Duodenal mucosa (tissue), 2 donors: ENCODE measurements around the gene SIN3B.

Experiments used
- H3K27ac ChIP-seq: one replicate; pipeline ENCODE4 v1.7.0; 2013; ENCODE audit warnings: low read depth, low read length
- H3K27me3 ChIP-seq, 2 donors: one replicate each; pipeline ENCODE4 v1.7.0; 2013; ENCODE audit warnings: low read length in 2 of 2, control low read depth in 1 of 2; ENCODE audit not compliant: insufficient read depth in 2 of 2, control insufficient read depth in 1 of 2
- H3K36me3 ChIP-seq, 2 donors: one replicate each; pipeline ENCODE4 v1.7.0; 2013; ENCODE audit warnings: low read length in 2 of 2, control low read depth in 1 of 2; ENCODE audit not compliant: insufficient read depth in 2 of 2, control insufficient read depth in 1 of 2
- H3K4me1 ChIP-seq, 2 donors: one replicate each; pipeline ENCODE4 v1.7.0; 2013; ENCODE audit warnings: low read length in 2 of 2, control low read depth in 1 of 2; ENCODE audit not compliant: insufficient read depth in 2 of 2, control insufficient read depth in 1 of 2
- H3K4me3 ChIP-seq, 2 donors: one replicate each; pipeline ENCODE4 v1.7.0; 2013; ENCODE audit warnings: low read length in 2 of 2, low read depth in 1 of 2
- H3K9ac ChIP-seq, 2 donors: one replicate each; pipeline ENCODE4 v1.7.0; 2013; ENCODE audit warnings: low read length in 2 of 2, low read depth in 1 of 2
- H3K9me3 ChIP-seq, 2 donors: one replicate each; pipeline ENCODE4 v1.7.0; 2013; ENCODE audit warnings: low read length in 2 of 2, control low read depth in 1 of 2; ENCODE audit not compliant: control insufficient read depth in 1 of 2

The SIN3B gene, protein sequence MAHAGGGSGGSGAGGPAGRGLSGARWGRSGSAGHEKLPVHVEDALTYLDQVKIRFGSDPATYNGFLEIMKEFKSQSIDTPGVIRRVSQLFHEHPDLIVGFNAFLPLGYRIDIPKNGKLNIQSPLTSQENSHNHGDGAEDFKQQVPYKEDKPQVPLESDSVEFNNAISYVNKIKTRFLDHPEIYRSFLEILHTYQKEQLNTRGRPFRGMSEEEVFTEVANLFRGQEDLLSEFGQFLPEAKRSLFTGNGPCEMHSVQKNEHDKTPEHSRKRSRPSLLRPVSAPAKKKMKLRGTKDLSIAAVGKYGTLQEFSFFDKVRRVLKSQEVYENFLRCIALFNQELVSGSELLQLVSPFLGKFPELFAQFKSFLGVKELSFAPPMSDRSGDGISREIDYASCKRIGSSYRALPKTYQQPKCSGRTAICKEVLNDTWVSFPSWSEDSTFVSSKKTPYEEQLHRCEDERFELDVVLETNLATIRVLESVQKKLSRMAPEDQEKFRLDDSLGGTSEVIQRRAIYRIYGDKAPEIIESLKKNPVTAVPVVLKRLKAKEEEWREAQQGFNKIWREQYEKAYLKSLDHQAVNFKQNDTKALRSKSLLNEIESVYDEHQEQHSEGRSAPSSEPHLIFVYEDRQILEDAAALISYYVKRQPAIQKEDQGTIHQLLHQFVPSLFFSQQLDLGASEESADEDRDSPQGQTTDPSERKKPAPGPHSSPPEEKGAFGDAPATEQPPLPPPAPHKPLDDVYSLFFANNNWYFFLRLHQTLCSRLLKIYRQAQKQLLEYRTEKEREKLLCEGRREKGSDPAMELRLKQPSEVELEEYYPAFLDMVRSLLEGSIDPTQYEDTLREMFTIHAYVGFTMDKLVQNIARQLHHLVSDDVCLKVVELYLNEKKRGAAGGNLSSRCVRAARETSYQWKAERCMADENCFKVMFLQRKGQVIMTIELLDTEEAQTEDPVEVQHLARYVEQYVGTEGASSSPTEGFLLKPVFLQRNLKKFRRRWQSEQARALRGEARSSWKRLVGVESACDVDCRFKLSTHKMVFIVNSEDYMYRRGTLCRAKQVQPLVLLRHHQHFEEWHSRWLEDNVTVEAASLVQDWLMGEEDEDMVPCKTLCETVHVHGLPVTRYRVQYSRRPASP

DNA sequence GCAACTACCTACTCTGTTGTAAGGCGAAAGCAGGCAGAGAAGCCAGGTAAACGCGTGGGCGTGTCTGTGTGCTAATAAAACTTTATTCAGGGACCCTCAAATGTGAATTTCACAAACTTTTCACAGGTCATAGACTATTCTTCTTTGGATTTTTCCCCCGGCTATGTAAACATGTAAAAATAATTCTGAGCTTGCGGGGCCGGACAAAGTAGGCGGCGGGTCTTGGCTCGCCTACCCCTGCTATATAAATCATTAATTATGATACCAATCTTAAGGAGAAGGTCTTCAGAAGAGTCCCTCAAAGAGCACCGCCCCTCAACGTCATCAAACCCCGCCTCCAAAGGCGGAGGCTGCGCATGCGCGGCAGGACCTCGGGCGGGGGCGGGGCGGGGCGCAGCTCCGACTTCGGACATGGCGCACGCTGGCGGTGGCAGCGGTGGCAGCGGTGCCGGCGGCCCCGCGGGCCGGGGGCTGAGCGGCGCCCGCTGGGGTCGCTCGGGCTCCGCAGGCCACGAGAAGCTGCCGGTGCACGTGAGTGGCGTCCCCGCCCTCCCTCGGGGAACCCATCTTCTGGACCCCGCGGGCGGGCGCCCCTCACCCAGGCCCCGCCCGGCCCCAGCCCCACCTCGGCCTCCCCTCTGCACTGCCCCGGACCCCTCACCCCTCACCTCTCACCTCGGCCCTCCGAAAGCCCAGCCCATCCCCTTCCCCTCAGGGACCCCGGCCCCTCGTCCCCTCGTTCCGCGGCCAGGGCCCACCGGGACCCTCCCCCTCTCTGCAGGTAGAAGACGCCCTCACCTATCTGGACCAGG, at the start of gene SIN3B:
Gene SIN3B, plus strand, starts transcription at position 389 of the 812 bp plus-strand sequence. Its CDS starts 23 bp downstream, at position 412.
- peaks cover 11 to 23% of the 10 kb centered on the region in 2 donors for H3K36me3 ChIP-seq
- H3K27me3 ChIP-seq: no peaks in the 10 kb centered on the region
- H3K27ac ChIP-seq: no peak within 1 kb of the TSS
- H3K9ac ChIP-seq: peak within 1 kb of the TSS; percentile 58 to 85
- no peaks in the 10 kb centered on the region for H3K9me3 ChIP-seq
- peak within 1 kb of the TSS; percentile 67 to 80 for H3K4me3 ChIP-seq
- peaks cover 10 to 19% of the 10 kb centered on the region in 2 donors for H3K4me1 ChIP-seq

DNA sequence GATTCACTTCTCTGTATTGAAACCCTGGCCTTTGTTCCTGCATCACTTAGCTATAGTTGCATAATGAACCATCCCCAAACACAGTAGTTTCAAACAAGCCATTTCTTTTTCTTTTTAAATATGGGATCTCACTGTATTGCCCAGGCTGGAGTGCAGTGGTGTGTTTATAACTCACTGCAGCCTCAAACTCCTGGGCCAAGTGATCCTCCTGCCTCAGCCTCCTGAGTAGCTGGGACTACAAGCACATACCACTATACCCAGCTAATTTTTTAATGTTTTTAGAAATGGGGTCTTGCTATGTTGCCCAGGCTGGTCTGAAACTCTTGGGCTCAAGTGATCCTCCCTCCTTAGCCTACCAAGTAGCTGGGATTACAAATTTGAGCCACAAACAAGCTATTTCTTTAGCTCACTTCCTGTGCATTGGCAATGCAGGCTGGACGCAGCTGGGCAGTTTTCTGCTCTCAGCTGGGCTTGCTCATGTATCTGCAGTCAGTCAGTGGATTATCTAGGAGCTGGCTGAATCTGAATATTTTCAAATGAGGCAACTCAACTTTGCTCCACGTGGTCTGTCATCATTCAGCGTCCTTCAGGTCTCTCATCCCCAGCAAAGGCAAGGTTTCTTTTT, 49.5 kb upstream of the SIN3B start:
- H3K27me3 ChIP-seq: no peaks in the 10 kb centered on the region
- H3K9me3 ChIP-seq: no peaks in the 10 kb centered on the region
- H3K27ac ChIP-seq: no peak overlapping the region
- H3K4me1 ChIP-seq: no peaks in the 10 kb centered on the region
- no peak overlapping the region for H3K9ac ChIP-seq
- no peaks in the 10 kb centered on the region for H3K36me3 ChIP-seq
- H3K4me3 ChIP-seq: no peak overlapping the region

DNA sequence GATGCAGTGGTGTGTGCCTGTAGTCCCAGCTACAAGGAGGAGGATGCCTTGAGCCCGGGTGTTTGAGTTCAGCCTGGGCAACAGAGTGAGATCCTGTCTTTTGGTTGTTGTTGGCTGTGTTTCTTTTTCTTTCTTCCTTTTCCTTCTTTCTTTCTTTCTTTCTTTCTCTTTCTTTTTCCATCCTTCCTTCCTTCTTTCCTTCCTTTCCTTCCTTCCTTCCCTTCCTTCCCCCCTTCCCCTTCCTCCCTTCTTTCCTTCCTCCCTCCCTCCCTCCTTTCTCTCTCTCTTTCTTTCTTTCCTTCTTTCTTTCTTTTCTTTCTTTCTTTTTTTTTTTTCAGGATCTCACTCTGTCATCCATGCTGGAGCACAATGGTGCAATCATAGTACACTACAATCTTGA, 46.5 kb upstream of the SIN3B start:
- Histone ChIP-seq H3K27ac (no peak overlapping the region), H3K9ac (no peak overlapping the region), H3K4me3 (no peak overlapping the region), H3K9me3 (no peaks in the 10 kb centered on the region), H3K36me3 (no peaks in the 10 kb centered on the region), H3K27me3 (no peaks in the 10 kb centered on the region), H3K4me1 (no peaks in the 10 kb centered on the region)

DNA sequence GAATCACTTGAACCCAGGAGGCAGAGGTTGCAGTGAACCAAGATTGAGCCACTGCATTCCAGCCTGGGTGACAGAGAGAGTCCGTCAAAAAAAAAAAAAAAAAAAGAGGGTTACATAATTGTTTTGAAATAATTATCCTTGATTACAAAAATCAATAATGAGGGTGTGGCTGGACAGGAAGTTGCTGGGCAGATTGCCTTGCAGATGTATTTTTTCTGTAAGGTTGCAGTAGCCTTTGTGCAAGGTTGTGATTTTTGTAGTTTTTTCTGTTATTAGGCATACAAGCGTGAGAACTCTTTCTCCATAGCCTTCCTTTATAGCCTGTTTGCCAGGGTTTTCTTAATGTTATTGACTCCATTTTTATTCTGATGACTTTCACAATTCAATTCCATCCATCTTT, 40.7 kb upstream of the SIN3B start:
- Histone ChIP-seq H3K9me3 (peaks cover 12 to 13% of the 10 kb centered on the region in 2 donors), H3K4me3 (no peak overlapping the region), H3K27me3 (no peaks in the 10 kb centered on the region), H3K27ac (no peak overlapping the region), H3K36me3 (no peaks in the 10 kb centered on the region), H3K9ac (no peak overlapping the region), H3K4me1 (no peaks in the 10 kb centered on the region)

DNA sequence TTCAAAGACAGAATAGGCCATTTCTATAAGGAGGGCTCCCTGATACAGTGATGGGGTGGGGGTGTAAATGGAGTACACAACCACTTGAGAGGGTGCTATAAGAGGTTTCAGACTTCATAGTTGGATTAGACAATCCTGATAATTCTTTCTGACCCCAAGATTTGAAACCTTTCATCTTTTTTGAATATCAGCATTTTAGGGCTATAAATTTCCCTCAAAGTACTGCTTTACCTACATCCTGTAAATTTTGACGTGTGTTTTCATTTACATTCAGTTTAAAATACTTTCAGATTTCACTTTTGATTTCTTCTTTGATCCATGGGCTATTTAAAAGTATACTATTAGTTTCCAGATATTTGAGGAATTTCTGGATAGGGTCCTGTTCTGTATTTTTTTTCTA, 40.0 kb upstream of the SIN3B start:
- H3K4me1 ChIP-seq: no peaks in the 10 kb centered on the region
- H3K9ac ChIP-seq: no peak overlapping the region
- no peak overlapping the region for H3K27ac ChIP-seq
- H3K4me3 ChIP-seq: no peak overlapping the region
- no peaks in the 10 kb centered on the region for H3K27me3 ChIP-seq
- H3K9me3 ChIP-seq: peaks cover 12 to 13% of the 10 kb centered on the region in 2 donors
- no peaks in the 10 kb centered on the region for H3K36me3 ChIP-seq

DNA sequence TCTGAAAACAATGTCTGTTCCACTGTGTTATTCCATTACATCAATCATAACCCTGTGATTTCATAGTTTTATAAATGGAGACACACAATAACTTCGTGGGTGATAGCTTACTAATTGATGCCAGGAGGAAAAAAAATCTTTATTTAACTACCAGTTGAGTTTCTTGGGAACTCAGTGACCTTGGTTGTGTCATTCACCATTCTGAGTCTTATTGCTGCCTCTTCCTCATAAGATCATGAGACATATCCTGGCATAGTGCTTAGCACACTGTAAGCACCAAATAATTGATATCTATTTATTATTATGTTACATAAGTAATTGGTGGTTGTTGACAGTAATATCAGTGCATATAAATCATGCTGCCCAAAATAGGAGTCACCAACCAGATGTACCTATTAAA, 39.1 kb upstream of the SIN3B start:
- no peaks in the 10 kb centered on the region for H3K4me1 ChIP-seq
- no peak overlapping the region for H3K4me3 ChIP-seq
- H3K9me3 ChIP-seq: peaks cover 12 to 13% of the 10 kb centered on the region in 2 donors
- no peak overlapping the region for H3K27ac ChIP-seq
- H3K9ac ChIP-seq: no peak overlapping the region
- H3K36me3 ChIP-seq: no peaks in the 10 kb centered on the region
- no peaks in the 10 kb centered on the region for H3K27me3 ChIP-seq

DNA sequence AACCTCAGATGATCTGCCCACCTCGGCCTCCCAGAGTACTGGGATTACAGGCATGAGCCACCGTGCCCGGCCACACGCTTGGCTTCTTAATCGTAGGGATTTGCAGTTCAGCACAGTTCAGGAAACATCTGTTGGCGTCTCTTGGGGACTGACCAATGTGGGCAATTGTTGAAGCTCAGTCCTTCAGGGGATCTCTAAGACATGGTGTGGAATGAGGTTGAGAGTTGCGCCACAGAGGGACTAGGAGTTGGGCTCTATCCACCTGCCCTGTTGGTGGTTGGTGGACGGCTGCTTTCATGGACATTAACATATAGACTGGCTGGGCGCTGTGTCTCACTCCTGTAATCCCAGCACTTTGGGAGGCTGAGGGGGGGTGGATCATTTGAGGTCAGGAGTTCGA, 37.3 kb upstream of the SIN3B start:
- Histone ChIP-seq H3K27me3 (no peaks in the 10 kb centered on the region), H3K36me3 (no peaks in the 10 kb centered on the region), H3K4me1 (no peaks in the 10 kb centered on the region), H3K27ac (no peak overlapping the region), H3K9me3 (peaks cover 12 to 17% of the 10 kb centered on the region in 2 donors), H3K4me3 (no peak overlapping the region), H3K9ac (no peak overlapping the region)

DNA sequence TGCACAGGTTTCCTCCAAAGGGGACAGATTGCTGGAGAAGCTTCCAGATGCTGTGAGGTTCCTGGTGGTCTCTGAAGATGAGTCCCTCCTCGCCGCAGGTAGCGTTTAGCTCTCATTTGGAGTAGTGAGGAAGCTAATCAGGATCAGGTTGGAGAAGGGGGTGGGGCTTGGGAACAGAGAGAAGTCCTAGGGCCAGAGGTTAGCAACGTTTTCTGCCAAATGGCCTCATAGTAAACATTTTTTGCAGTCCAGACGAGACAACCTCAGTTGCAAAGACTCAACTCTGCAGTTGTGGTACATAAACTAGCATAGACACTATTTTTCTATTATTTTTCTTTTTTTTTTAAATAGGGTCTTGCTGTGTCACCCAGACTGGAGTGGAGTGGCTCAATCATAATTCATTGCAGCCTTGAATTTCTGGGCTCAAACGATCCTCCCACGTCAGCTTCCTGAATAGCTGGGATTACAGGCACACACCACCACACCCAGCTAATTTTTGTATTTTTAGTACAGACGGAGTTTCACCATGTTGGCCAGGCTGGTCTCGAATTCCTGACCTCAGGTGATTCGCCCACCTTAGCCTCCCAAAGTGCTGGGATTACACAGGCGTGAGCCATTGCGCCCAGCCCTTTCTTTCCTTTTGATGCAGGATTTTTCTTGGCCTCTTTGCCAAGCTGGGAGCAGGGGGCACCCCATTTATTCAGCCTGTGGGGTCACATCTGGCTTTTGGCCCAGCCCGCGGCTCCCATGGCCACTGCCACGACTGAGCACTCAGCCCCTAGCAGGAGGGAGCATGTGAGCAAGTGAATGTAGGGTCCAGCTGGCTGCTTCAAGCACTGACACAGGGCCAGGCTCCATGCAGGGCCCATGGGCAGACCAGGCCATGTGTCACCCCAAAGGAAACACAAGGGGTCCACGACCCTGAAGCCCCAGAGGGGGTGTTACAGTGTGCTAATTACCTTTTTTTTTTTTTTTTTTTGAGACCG, 34.4 kb upstream of the SIN3B start:
- Histone ChIP-seq H3K9me3 (peaks cover 4 to 5% of the 10 kb centered on the region in 2 donors), H3K36me3 (no peaks in the 10 kb centered on the region), H3K27me3 (no peaks in the 10 kb centered on the region), H3K4me3 (no peak overlapping the region), H3K9ac (no peak overlapping the region), H3K27ac (no peak overlapping the region), H3K4me1 (no peaks in the 10 kb centered on the region)
